AG09319 (cell line): ENCODE data around the gene FHL1.

Source experiments
- DNase-seq: peaks from one replicate; pipeline ENCODE4 v3.0.0-alpha.2; 2010; ENCODE audit warnings: low read depth; ENCODE audit errors: extremely low read depth
- TF ChIP-seq, protein P1 (sequence below): IDR thresholded peaks from 2 replicates; pipeline ENCODE4 v1.5.1; 2011; ENCODE audit warnings: low read depth, mild to moderate bottlenecking, inconsistent platforms, low read length, moderate library complexity

FHL1 gene

DNA sequence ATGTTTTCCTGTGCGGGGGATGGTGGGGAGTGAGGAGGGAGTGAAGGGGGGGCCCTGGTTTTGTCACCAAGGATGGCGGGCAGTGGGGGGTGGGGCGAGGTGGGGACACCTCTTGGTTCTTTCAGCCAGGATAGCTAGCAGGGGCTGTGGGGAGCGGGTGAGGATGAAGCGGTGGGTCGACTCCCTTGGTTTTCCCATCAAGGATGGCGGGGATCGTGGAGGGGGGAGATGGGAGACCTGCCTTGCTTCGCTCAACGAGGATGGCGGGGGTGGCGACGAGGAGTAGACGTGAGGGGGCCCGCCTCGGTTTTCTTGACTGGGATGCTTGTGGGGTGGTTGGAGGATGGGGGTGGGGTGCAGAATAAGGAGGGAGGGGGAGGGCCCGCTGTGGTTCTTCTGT is 643 bp downstream of the FHL1 start:
- TF ChIP-seq, protein P1, sequence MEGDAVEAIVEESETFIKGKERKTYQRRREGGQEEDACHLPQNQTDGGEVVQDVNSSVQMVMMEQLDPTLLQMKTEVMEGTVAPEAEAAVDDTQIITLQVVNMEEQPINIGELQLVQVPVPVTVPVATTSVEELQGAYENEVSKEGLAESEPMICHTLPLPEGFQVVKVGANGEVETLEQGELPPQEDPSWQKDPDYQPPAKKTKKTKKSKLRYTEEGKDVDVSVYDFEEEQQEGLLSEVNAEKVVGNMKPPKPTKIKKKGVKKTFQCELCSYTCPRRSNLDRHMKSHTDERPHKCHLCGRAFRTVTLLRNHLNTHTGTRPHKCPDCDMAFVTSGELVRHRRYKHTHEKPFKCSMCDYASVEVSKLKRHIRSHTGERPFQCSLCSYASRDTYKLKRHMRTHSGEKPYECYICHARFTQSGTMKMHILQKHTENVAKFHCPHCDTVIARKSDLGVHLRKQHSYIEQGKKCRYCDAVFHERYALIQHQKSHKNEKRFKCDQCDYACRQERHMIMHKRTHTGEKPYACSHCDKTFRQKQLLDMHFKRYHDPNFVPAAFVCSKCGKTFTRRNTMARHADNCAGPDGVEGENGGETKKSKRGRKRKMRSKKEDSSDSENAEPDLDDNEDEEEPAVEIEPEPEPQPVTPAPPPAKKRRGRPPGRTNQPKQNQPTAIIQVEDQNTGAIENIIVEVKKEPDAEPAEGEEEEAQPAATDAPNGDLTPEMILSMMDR = no peak
- DNase-seq = no peak

GRCh38 chrX:136148391-136148790 is 1.1 kb downstream of the FHL1 start:
- DNase-seq = no peak

DNA sequence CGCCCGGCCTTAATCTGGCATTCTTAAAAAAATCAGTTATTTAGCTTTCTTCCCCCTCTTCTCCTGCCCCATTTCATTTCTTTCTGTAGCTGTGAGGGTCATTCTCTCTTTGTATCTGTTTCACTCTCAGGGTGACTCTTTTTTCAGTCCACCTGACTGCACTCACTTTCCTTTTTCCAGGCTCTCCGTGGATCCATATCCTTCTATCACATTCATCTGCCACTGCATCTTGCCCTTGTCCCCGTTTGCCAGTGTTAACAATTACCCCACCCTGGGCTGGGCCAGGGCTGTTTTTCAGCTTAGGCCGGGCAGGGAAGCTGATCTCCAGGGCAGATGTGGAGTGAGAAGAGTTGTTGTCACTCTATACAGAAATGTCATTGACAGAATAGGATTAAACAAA is 7.7 kb downstream of the FHL1 start:
- TF ChIP-seq, protein P1 = no peak
- no peak for DNase-seq

More at GRCh38 chrX:136148391-136148790, 1.1 kb downstream of the FHL1 start:
- TF ChIP-seq, protein P1 = no peak

GRCh38 chrX:136156560-136157117 is 9.3 kb downstream of the FHL1 start:
- TF ChIP-seq, protein P1 = no peak
- no peak for DNase-seq

DNA sequence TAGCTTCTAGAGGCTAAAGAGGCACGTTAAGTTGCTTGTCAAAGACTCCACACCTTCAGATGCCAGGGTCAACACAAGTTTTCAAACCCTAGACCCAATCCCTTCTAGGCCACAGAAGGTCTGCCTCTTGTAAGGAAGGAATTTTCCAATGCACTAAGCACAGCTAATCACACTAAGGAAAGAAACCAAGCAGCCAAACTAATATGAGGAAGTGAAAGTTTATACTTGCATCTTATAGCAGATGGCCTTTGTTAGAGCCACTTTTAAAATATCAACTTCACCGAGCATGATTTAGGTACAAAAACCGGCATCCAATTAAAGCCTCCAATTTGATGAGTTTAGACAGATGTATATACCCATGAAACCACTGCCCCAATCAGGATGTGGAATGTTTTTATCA is 9.9 kb downstream of the FHL1 start:
- TF ChIP-seq, protein P1 = no peak
- no peak for DNase-seq

GRCh38 chrX:136158685-136159084 is 11.4 kb downstream of the FHL1 start:
- TF ChIP-seq, protein P1 = no peak
- no peak for DNase-seq

GRCh38 chrX:136159611-136160025 is 12.3 kb downstream of the FHL1 start:
- no peak for DNase-seq
- TF ChIP-seq, protein P1 = no peak
